Measurements from ENCODE around the gene ACOT2.

GRCh38 chr14:73553845-73554244 lies 15.2 kb upstream of the ACOT2 start:
- TF ChIP-seq BHLHE40 (IDR thresholded peaks at IDR 0.05; ENCODE audit: borderline replicate concordance) (no peak), NFRKB (IDR thresholded peaks at IDR 0.05) (no peak), SUZ12 (IDR thresholded peaks at IDR 0.05) (no peak), ELF4 (IDR thresholded peaks at IDR 0.05) (no peak), FOXK2 (IDR thresholded peaks at IDR 0.05) (no peak), SP1 (IDR thresholded peaks at IDR 0.05) (no peak), FOXM1 (IDR thresholded peaks at IDR 0.05; ENCODE audit: borderline replicate concordance) (no peak)
